HG03432 (cell line): Measurements from ENCODE around the gene MYO1A.
A peak's percentile ranks its signal among the peaks of the same experiment; 100 is the strongest.

ENCODE experiments used
- ATAC-seq: cut with Tn5 transposase; IDR thresholded peaks from one replicate; pipeline ENCODE4 v1.9.1; 2021; ENCODE audit warnings: mild to moderate bottlenecking, moderate library complexity; ENCODE audit not compliant: unreplicated experiment

MYO1A gene

DNA sequence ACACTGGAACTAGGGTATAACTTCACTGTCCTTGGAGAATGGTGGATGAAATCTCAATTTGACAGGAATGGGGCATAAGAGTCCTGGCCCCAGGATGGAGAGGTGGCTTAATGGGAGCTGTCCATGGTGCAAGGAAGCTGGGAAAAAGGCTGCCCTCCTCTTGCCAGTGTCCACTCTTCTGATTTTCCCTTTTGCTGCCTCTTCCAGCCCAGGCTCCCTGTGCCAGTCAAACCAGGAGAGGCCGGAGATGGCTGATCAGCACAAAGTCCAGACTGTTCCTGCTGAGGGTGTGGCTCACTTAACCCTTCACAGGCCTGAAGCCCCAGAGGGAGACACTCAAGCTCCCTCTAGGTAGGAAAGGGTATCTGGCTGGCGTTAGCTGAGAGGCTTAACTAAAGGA lies at the start of gene MYO1A:
Gene MYO1A, minus strand, starts transcription at position 240 of the 400 bp plus-strand sequence. CDS start 1,806 bp downstream, outside the sequence.
- ATAC-seq = no peak

DNA sequence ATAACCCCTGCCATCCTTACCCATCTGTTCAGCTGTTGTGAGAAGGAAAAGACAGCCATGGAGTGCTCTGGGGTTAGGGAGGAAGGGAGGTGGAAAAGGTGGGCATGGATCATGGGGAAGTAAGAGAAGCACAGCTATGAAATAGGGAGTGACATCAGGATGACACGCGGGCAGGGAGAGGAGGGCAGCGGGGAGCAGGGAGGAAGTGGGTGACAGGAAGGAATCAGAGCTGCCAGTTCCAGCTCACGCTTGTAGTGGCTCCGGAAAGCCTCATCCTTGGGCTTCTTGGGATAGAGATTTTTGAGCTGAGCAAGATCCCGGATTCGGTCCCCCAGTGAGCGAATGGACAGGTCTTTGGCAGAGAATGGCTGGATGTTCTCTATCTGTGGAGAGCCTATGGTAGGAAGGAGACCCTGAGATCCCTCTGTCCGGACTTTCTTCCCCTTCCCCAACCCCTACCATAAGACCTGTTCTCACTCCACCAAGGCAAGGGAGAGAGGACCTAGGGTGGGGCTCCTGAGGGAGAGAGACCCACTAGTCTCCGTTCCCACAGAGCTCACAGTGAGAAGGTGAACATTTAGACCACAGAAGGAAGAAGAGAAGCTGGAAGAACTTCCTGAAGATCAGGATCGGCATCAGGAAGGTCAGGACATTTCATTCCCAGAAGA lies 49.3 kb upstream of the MYO1A start:
- ATAC-seq = no peak

DNA sequence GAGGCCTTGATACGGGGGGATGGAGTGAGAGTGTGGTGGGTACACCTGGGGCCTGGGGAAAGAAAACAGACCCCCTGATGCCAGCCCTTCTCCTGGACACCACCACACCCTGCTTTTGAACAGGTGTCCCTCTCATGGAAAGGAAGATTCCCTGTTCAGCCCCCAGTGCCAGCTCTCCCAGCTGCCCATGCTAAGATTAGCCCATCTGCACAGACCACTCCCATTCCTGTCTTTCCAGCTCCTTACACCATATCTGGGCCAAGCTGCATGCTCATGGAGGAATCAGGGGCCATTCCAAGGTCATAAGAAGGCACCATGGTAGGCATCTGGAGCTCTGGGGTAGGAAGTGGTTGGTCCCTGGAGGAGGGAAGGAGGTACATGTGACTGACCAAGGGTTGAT lies 48.6 kb upstream of the MYO1A start:
- ATAC-seq = no peak

DNA sequence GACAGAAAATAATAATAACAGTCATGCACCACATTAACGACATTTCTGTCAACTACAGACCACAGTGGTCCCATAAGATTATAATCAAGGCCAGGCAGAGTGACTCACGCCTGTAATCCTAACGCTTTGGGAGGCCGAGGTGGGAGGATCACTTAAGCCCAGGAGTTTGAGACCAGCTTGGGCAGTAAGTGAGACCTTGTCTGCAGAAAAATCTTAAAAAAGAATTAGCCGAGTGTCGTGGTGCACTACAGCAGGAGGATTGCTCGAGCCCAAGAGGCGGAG lies 47.6 kb upstream of the MYO1A start:
- ATAC-seq = no peak

- no peak for ATAC-seq
Measured at GRCh38 chr12:57096748-57097553, 47.0 kb upstream of the MYO1A start.

DNA sequence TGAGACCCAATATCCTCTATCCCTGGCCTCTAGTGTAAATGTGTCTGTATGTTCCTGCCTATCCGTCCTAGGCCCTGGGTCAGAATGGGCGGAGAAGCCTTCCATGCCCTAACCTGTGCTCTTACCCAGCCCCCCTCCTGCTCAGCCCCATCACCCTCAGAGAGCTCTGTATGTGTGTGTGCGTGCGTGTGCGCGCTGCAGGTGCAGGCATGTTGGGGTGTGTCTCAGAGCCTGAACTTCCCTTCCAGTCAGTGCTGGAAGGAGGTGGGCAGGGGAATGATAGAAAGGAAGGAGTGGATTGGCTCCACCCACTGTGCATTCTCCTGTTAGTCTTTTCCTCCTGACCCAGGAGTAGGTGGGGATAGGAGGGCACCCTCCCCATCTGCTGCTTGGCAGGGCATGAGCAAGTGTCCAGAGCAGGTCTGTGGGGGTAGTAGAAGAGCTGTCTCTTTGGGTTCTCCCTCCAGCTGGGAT lies 46.2 kb upstream of the MYO1A start:
- ATAC-seq = no peak

DNA sequence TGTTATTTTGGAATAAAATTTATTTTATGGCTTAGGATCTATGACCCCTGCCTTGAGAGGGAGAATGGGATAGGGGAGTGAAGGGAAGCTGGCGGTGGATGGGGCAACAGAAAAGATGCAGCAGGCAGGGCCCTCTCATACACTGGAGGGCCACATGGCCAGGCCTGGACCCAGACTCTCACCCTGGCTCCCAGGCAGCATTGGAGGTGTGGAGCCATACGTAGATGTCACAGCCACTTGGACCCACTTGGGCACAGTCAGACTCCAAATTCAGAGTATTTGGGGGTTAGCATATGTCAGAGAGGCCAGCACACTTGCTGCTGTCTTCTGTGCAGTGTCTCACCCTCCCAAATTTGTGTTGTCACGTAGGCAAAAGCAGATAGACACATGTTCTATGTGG lies 45.5 kb upstream of the MYO1A start:
- no peak for ATAC-seq

- no peak for ATAC-seq
Measured at GRCh38 chr12:57094208-57095160, 44.6 kb upstream of the MYO1A start.

- no peak for ATAC-seq
Measured at GRCh38 chr12:57093415-57094207, 43.7 kb upstream of the MYO1A start.

- ATAC-seq = no peak
Measured at GRCh38 chr12:57092876-57093414, 43.0 kb upstream of the MYO1A start.

DNA sequence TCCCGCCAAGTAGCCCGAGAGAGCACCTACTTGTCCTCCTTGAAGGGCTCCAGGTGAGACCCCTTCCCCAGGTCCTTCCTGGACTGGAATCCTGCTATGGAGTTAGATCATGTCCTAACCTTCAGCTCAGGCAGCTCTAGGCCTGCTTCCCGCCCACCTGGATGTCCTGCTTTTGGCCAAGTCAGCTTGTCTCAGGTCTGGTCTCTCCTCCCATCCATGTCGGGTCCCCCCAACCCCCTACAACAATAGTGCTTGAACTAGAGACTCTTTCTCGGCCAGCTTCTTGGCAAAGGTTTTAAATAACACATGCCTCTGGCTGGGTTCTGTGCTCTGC lies 42.6 kb upstream of the MYO1A start:
- no peak for ATAC-seq

DNA sequence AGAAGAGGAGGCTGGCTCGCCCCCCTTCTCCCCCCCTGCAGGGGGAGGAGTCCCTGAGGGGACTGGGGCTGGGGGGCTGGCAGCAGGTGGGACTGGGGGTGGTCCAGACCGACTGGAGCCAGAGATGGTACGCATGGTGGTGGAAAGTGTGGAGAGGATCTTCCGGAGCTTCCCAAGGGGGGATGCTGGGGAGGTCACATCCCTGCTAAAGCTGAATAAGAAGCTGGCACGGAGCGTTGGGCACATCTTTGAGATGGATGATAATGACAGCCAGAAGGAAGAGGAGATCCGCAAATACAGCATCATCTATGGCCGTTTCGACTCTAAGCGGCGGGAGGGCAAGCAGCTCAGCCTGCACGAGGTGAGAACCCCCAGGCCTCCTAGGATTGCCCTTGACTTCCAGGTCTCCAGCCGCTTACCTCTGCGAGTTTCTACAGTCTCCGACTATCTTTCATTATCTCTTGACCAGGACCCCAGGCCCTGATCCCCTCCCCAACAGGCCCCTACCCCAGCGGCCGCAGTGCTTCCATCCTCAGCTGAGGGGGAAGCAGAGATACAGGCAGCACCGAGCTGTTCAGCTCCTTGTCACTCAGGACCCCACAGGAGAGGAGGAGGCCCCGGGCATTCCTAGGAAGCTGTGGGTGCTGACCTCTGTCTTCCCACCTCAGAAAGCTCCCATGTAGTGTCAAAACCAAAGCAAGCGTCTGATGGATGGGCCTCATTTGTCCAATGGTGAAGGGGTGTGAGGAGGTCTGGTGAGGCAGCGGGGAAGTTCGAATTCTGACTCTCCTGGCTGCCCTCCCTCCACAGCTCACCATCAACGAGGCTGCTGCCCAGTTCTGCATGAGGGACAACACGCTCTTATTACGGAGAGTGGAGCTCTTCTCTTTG lies 42.0 kb upstream of the MYO1A start:
- ATAC-seq = no peak

DNA sequence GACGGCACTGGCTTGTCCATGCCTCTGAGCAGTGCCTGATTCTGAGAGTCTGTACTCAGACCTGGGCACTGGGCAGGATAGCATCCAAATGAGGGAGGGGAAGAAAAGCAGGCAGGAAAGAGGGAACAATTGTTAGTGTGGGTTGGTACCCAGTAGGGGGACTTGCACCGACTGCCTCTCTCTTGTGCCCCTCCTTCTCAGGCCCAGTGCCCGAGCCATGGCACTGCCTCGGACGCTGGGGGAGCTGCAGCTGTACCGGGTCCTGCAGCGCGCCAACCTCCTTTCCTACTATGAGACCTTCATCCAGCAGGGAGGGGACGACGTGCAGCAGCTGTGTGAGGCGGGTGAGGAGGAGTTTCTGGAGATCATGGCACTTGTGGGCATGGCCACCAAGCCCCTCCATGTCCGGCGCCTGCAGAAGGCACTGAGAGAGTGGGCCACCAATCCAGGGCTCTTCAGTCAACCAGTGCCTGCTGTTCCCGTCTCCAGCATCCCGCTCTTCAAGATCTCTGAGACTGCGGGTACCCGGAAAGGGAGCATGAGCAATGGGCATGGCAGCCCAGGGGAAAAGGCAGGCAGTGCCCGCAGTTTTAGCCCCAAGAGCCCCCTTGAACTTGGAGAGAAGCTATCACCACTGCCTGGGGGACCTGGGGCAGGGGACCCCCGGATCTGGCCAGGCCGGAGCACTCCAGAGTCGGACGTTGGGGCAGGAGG lies 41.2 kb upstream of the MYO1A start:
- no peak for ATAC-seq

DNA sequence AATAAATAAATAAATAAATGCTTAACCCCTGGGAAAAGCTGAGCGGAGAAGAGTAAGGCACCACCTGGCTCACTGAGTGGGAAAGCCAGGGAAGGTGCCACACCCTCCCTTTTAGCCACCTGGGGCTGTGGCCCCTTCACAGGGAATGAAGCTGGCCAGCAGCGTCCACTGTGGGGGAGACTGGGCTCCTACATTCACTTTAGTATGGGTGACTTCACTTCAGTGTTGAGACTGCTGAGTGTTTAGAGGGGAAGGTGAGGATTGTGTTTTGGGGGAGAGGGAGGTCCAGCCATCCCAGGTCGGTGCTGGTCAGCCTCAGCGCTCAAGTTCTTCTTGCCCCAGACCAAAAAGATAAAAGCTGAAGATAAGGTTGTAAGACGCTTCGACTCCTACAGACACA lies 40.6 kb upstream of the MYO1A start:
- no peak for ATAC-seq

GRCh38 chr12:57089271-57090245 lies 39.6 kb upstream of the MYO1A start:
- ATAC-seq = no peak

GRCh38 chr12:57088354-57089270 lies 38.7 kb upstream of the MYO1A start, which contains the start of gene NAB2:
Gene NAB2 (plus strand): TSS chr12:57089114. CDS start chr12:57089272, 158 bp downstream.
- ATAC-seq = peak; percentile 61
